PFSK-1 (cell line): Measurements from ENCODE around the gene PCDHGA1.

ENCODE experiments used
- FOXP2 ChIP-seq: optimal IDR thresholded peaks from 2 replicates; pipeline ENCODE3; 2011; ENCODE audit warnings: borderline replicate concordance, control low read depth, inconsistent platforms; ENCODE audit not compliant: insufficient read depth; ENCODE audit errors: extremely low read length, extremely low read depth
- POLR2AphosphoS5 ChIP-seq: IDR thresholded peaks from 2 replicates; pipeline ENCODE4 v1.6.1; 2012; ENCODE audit warnings: low read depth, mild to moderate bottlenecking, control low read depth, low read length, moderate library complexity
- SIN3A ChIP-seq: IDR thresholded peaks from 2 replicates; pipeline ENCODE4 v1.6.1; 2012; ENCODE audit warnings: mild to moderate bottlenecking, low read length, moderate library complexity, borderline replicate concordance; ENCODE audit not compliant: insufficient read depth
- TAF1 ChIP-seq: IDR thresholded peaks from 2 replicates; pipeline ENCODE4 v1.6.1; 2012; ENCODE audit warnings: low read length, control low read depth, borderline replicate concordance; ENCODE audit not compliant: insufficient read depth
- TF ChIP-seq, protein P1 (sequence below), 2 experiments: IDR thresholded peaks; 2 replicates each; pipeline versions ENCODE4 v1.6.1 to v1.8.0; 2011 to 2012; ENCODE audit warnings: low read depth in 2 of 2, low read length in 2 of 2, control low read depth in 1 of 2, inconsistent platforms in 1 of 2, mild to moderate bottlenecking in 1 of 2, moderate library complexity in 1 of 2; ENCODE audit not compliant: insufficient read depth in 1 of 2

Gene PCDHGA1

DNA sequence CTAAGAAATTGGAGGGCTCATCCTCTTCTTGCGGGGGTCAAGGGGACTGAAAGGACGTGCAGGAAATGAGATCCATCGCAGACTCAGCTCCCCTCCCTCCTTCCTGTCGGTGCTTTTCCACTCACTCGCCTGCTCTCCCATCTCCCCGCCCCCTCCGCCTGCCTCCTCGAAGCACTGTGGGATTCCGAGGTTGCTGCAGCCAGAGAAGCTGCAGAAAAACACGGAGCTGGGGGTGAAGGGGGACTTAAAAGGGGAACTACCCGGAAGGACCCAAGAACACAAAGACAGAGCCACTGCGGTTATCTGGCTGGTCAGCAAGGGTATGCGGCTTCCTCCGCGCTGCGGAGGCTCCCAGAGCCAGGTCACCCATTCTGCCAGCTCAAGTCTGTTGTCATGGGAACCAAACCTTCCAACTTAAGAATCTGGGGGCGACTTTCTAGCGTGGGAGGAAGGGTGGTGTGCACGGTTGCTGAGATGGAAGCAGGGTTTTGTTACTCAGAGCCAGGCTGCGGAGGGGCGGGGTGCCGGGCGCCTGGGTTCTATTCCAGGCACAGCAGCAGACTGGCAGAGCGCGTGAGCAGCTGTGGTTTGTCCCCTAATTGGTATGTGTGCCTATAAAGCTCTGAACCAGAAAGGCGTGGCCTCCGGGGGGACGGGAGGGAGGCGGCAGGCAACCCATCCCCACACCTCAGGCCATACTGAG lies 183.5 kb downstream of the PCDHGA1 start:
- TF ChIP-seq POLR2AphosphoS5: no peak
- TF ChIP-seq, protein P1, sequence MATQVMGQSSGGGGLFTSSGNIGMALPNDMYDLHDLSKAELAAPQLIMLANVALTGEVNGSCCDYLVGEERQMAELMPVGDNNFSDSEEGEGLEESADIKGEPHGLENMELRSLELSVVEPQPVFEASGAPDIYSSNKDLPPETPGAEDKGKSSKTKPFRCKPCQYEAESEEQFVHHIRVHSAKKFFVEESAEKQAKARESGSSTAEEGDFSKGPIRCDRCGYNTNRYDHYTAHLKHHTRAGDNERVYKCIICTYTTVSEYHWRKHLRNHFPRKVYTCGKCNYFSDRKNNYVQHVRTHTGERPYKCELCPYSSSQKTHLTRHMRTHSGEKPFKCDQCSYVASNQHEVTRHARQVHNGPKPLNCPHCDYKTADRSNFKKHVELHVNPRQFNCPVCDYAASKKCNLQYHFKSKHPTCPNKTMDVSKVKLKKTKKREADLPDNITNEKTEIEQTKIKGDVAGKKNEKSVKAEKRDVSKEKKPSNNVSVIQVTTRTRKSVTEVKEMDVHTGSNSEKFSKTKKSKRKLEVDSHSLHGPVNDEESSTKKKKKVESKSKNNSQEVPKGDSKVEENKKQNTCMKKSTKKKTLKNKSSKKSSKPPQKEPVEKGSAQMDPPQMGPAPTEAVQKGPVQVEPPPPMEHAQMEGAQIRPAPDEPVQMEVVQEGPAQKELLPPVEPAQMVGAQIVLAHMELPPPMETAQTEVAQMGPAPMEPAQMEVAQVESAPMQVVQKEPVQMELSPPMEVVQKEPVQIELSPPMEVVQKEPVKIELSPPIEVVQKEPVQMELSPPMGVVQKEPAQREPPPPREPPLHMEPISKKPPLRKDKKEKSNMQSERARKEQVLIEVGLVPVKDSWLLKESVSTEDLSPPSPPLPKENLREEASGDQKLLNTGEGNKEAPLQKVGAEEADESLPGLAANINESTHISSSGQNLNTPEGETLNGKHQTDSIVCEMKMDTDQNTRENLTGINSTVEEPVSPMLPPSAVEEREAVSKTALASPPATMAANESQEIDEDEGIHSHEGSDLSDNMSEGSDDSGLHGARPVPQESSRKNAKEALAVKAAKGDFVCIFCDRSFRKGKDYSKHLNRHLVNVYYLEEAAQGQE (IDR thresholded peaks at IDR 0.05; ENCODE audit: insufficient read depth in 1 of 2, low read depth in 2 of 2, low read length in 2 of 2): no peak

DNA sequence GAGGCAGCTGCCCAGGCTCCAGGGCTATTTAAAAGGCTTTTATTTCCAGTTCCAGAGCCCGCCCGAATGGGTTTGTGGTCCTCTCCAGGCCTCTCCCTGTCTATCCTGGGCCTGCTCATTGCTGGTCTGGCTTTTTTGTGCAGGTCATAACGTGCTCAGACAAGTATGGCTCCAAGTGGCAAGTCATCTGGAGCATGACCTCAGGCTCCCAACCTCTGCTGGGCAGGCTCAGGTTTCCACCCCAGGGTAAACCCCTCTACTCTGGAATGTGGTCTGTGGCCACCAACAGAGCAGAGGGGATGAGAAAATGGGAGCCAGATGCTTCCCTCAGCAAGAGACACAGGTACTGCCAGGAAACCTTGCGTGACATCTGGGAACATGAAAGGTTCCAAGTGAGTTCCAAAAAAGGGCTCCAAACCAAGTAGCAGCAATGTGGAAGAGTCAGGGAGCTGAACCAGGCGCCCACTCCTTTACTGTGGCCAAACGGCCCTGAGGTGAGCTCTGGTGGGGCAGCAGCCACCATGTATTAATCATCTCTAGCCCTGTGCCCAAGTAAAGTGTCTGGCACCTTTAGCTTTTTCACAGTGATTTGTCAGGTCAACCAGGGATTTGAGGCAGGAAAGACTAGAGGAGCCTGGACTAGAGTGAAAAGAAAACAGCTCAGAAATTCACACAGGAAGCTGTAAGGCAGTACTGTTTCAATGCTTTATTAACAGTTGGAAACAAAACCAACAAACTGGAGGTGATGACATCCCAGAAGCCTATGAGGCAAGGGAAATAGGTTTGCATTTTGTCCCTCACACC lies 184.2 kb downstream of the PCDHGA1 start:
- TF ChIP-seq SIN3A (no peak), POLR2AphosphoS5 (no peak), TAF1 (no peak), FOXP2 (no peak)
- TF ChIP-seq, protein P1 (IDR thresholded peaks at IDR 0.05; ENCODE audit: insufficient read depth in 1 of 2, low read depth in 2 of 2, low read length in 2 of 2): no peak

DNA sequence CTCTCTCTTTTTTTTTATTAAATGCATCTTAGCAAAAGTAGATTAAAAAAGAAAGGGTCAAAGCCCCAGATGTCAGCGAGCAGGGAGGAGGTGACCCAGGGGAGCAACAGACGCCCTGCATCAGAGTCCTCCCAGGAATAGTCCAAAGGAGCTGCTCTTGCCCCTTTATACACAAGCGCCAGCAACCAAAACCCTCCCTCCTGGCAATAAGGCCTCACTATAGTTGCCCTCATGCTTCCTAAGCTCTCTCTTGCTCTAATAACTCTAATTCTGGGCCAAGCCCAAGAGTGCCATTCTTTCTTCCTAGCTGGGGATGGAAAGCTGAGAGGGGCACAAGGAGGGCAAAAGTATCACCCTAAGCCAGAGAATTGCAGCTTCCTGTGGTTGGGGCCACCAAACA lies 184.8 kb downstream of the PCDHGA1 start:
- TF ChIP-seq, protein P1 (IDR thresholded peaks at IDR 0.05; ENCODE audit: insufficient read depth in 1 of 2, low read depth in 2 of 2, low read length in 2 of 2): no peak
- no peak for TF ChIP-seq FOXP2
- no peak for TF ChIP-seq SIN3A
- TF ChIP-seq POLR2AphosphoS5: no peak
- no peak for TF ChIP-seq TAF1

- TF ChIP-seq, protein P1 (IDR thresholded peaks at IDR 0.05; ENCODE audit: insufficient read depth in 1 of 2, low read depth in 2 of 2, low read length in 2 of 2): no peak
- TF ChIP-seq SIN3A: no peak
These were observed 185.8 kb downstream of the PCDHGA1 start for GRCh38 chr5:141515946-141516671.
